K562 (cell line): ENCODE data around the gene TCEANC. TPM values are rescaled to one million over a fixed set of nuclear protein-coding genes. Genes with fewer than 3 reads are reported as not detected.

ENCODE experiments used
- ATAC-seq: fragments of 200-7000 bp; cut with Tn5 transposase; 3 replicates; pipeline ENCODE4 v1.9.1; 2020; ENCODE audit warnings: moderate library complexity
- BruUV-seq: library from RNA; stranded (reverse); fragments of 400-500 nt; replicated peaks from 2 replicates; lab custom pipeline; 2021; lab: Mats Ljungman, UMichigan
- CTCF ChIA-PET: fragments of 300-600 bp; formaldehyde crosslinking; extraction: SDS; loops from one replicate; lab custom pipeline; 2021; ENCODE audit warnings: low intra/inter-chr PET ratio; lab: Yijun Ruan, JAX
- POLR2A ChIA-PET: fragments of 300-600, 350-650 bp; sonication (Branson Sonifier 250); formaldehyde crosslinking; extraction: SDS; loops from one replicate; lab custom pipeline; 2021; ENCODE audit warnings: antibody characterized with exemption, inconsistent platforms; lab: Yijun Ruan, JAX
- DNase-seq, 4 experiments: peaks; one replicate each; pipeline versions ENCODE4 v3.0.0 to v3.0.0-alpha.2; 2011 to 2018; ENCODE audit warnings: low spot score in 3 of 4, mixed read lengths in 3 of 4; ENCODE audit errors: extremely low read depth in 1 of 4
- FAIRE-seq: peaks from 2 replicates; lab custom pipeline; 2011; peaks lifted over from hg19 to GRCh38; lab: Jason Lieb, UNC
- H2AFZ ChIP-seq: 2 replicates; pipeline ENCODE4 v1.6.0; 2011; ENCODE audit warnings: low read depth, low read length, control low read depth, inconsistent platforms
- H3K27ac ChIP-seq: fragments of 200-600 bp; 3 replicates; pipeline ENCODE4 v1.8.0; 2011; ENCODE audit warnings: low read depth, mild to moderate bottlenecking, control low read depth, inconsistent platforms, low read length, moderate library complexity, mixed read lengths; ENCODE audit errors: extremely low read depth
- H3K27me3 ChIP-seq, 2 experiments: fragments of 300-600 bp in 1 of 2; 2 replicates in 1 of 2; 3 replicates in 1 of 2; pipeline versions ENCODE4 v1.6.0 to v1.8.0; 2011; ENCODE audit warnings: inconsistent platforms in 2 of 2, low read length in 2 of 2, mild to moderate bottlenecking in 1 of 2, mixed read lengths in 1 of 2, moderate library complexity in 1 of 2; ENCODE audit not compliant: control insufficient read depth in 2 of 2, insufficient read depth in 2 of 2
- H3K36me3 ChIP-seq: fragments of 300-600 bp; 3 replicates; pipeline ENCODE4 v1.8.0; 2011; ENCODE audit warnings: mild to moderate bottlenecking, low read length, inconsistent platforms; ENCODE audit not compliant: control insufficient read depth, insufficient read depth
- H3K4me1 ChIP-seq, 2 experiments: fragments of 200-600 bp in 1 of 2; replicated peaks in 1 of 2; 2 replicates in 1 of 2; 3 replicates in 1 of 2; pipeline versions ENCODE4 v1.5.1 to v1.8.0; 2011; ENCODE audit warnings: inconsistent platforms in 2 of 2, low read length in 2 of 2, mild to moderate bottlenecking in 1 of 2, mixed read lengths in 1 of 2, moderate library complexity in 1 of 2; ENCODE audit not compliant: control insufficient read depth in 2 of 2, insufficient read depth in 2 of 2
- H3K4me2 ChIP-seq: 2 replicates; pipeline ENCODE4 v1.6.1; 2011; ENCODE audit warnings: low read length, control low read depth, inconsistent platforms, mixed read lengths; ENCODE audit not compliant: insufficient read depth
- H3K4me3 ChIP-seq: fragments of 200-600 bp; sonication (generic), shearing (Covaris generic); 2 replicates; pipeline ENCODE4 v1.5.1; 2016; ENCODE audit warnings: control low read depth, inconsistent platforms
- H3K79me2 ChIP-seq: fragments of 200-600 bp; 3 replicates; pipeline ENCODE4 v1.8.0; 2011; ENCODE audit warnings: low read length, inconsistent platforms; ENCODE audit not compliant: control insufficient read depth, insufficient read depth
- H3K9ac ChIP-seq, 2 experiments: 2 replicates each; pipeline versions ENCODE4 v1.6.0 to v1.6.1; 2011; ENCODE audit warnings: low read depth in 2 of 2, low read length in 2 of 2, control low read depth in 1 of 2, inconsistent platforms in 1 of 2, mild to moderate bottlenecking in 1 of 2, mixed read lengths in 1 of 2; ENCODE audit not compliant: insufficient read depth in 1 of 2
- H3K9me1 ChIP-seq: one replicate; pipeline ENCODE4 v1.6.0; 2011; ENCODE audit warnings: inconsistent platforms, mild to moderate bottlenecking, low read length, moderate library complexity; ENCODE audit not compliant: control insufficient read depth, insufficient read depth
- H3K9me3 ChIP-seq: replicated peaks from 2 replicates; pipeline ENCODE4 v1.5.1; 2011; ENCODE audit warnings: low read depth, low read length, inconsistent platforms; ENCODE audit not compliant: control insufficient read depth, insufficient read depth
- H4K20me1 ChIP-seq: replicated peaks from 2 replicates; pipeline ENCODE4 v1.6.1; 2011; ENCODE audit warnings: low read length, inconsistent platforms, mixed read lengths; ENCODE audit not compliant: control insufficient read depth, insufficient read depth
- ARHGAP35 ChIP-seq: fragments of 450-650 bp; IDR thresholded peaks from 2 replicates; pipeline ENCODE4 v1.6.1; 2018; ENCODE audit not compliant: partially characterized antibody
- CTCF ChIP-seq, 3 experiments: IDR thresholded peaks in 2 of 3; conservative IDR thresholded peaks in 1 of 3; 2 replicates each; pipeline ENCODE4 v1.5.1; 2011 to 2012; ENCODE audit warnings: low read length in 3 of 3, mild to moderate bottlenecking in 3 of 3, control low read depth in 2 of 3, improper control_type of control experiment in 1 of 3, inconsistent platforms in 1 of 3, low read depth in 1 of 3, mixed read lengths in 1 of 3, moderate library complexity in 1 of 3; ENCODE audit not compliant: insufficient read depth in 2 of 3
- L3MBTL2 ChIP-seq: fragments of 450-650 bp; IDR thresholded peaks from 2 replicates; pipeline ENCODE4 v1.6.1; 2016; ENCODE audit warnings: mild to moderate bottlenecking, moderate library complexity
- MXI1 ChIP-seq: IDR thresholded peaks from 2 replicates; pipeline ENCODE4 v1.6.1; 2011; ENCODE audit warnings: low read depth, mild to moderate bottlenecking, improper control_type of control experiment, low read length
- NCOR1 ChIP-seq: fragments of 450-650 bp; IDR thresholded peaks from 2 replicates; pipeline ENCODE4 v1.6.1; 2016; ENCODE audit warnings: mild to moderate bottlenecking, moderate library complexity
- PCBP2 ChIP-seq: fragments of 200-400 bp; formaldehyde crosslinking; IDR thresholded peaks from 2 replicates; pipeline ENCODE4 v1.6.1; 2018; ENCODE audit warnings: low read length, low read depth, mild to moderate bottlenecking, moderate library complexity; ENCODE audit not compliant: poor library complexity, severe bottlenecking
- POLR3A ChIP-seq: IDR thresholded peaks from 2 replicates; pipeline ENCODE4 v1.6.1; 2011; ENCODE audit warnings: borderline replicate concordance, mild to moderate bottlenecking, moderate library complexity; ENCODE audit not compliant: insufficient read length, insufficient read depth; ENCODE audit errors: extremely low read depth
- SMARCA4 ChIP-seq: fragments of 450-650 bp; IDR thresholded peaks from 2 replicates; pipeline ENCODE4 v1.6.1; 2016
- ZNF274 ChIP-seq: IDR thresholded peaks from 2 replicates; pipeline ENCODE4 v1.6.1; 2011; ENCODE audit warnings: low read depth, mild to moderate bottlenecking, low read length, moderate library complexity, borderline replicate concordance
- WGBS: fragments of 100-300 bp; shearing (Covaris generic); methylation state at CpG from one replicate; pipeline ENCODE4 v1.1.6; 2016; ENCODE audit warnings: low coverage, mixed read lengths; ENCODE audit not compliant: insufficient coverage; ENCODE audit errors: missing lambda C conversion rate; 5-methylcytosine and 5-hydroxymethylcytosine counted together
- in situ Hi-C: fragments of 300-500 bp; cut with MboI; formaldehyde crosslinking; loops from 4 replicates; pipeline ENCODE4 v1.15.0; 2018; ENCODE audit warnings: inconsistent platforms, mixed read lengths
- intact Hi-C: fragments of 100-400 bp; cut with micrococcal nuclease; formaldehyde crosslinking; loops from 2 replicates; pipeline ENCODE4 v1.14.2; 2022
- polyA plus RNA-seq, 8 experiments: library from polyadenylated mRNA; depleted of rRNA in 4 of 8; stranded (reverse) in 5 of 8; unstranded in 3 of 8; fragments of >200 nt; fragmentation: Nextera tagmentation in 2 of 8; fragmentation: Illumina TruSeq in 1 of 8; extraction: Ambion mirVana in 2 of 8; extraction: Trizol in 1 of 8; gene quantifications; 2 replicates each; pipeline versions ENCODE4 v1.2.1 to v1.2.3, GENCODE V29; 2011 to 2014; ENCODE audit warnings: inconsistent platforms in 1 of 8, missing spikeins in 1 of 8
- total RNA-seq, 7 experiments: library from RNA; depleted of rRNA in 6 of 7; stranded (reverse); fragments of >200 nt in 6 of 7; fragmentation: Illumina TruSeq in 2 of 7; extraction: Trizol in 2 of 7; gene quantifications; 2 replicates each; pipeline versions ENCODE4 v1.2.1 to v1.2.3, GENCODE V29; 2011 to 2021; ENCODE audit warnings: low replicate concordance in 1 of 7
- TF ChIP-seq, protein P1 (sequence below), 2 experiments: fragments of 450-650 bp in 1 of 2; IDR thresholded peaks; 2 replicates each; pipeline ENCODE4 v1.6.1; 2011 to 2017; ENCODE audit warnings: low read depth in 2 of 2, antibody characterized with exemption in 1 of 2, borderline replicate concordance in 1 of 2, low read length in 1 of 2, mild to moderate bottlenecking in 1 of 2, mixed read lengths in 1 of 2; ENCODE audit not compliant: control insufficient read depth in 1 of 2

TCEANC gene
- total and polyA plus RNA-seq, 9 of the 15 experiments (the other 6 are each of a cell fraction or from before 2014, with no cell fraction given), result 1.2 to 2.8 (median 2.0) TPM

- ATAC-seq (no peak), DNase-seq (no peak), FAIRE-seq (no peak)
- no peaks in the 10 kb centered on the region for H3K9me1 ChIP-seq
- no peaks in the 10 kb centered on the region for H3K4me1 ChIP-seq
- in situ Hi-C loops (no loop called here), intact Hi-C loops (no loop called here)
- H3K36me3 ChIP-seq, result no peaks in the 10 kb centered on the region
- no TSS peak for BruUV-seq
- no peak overlapping the region for H3K4me3 ChIP-seq
- ChIA-PET CTCF (no interaction called here), POLR2A (interaction anchor here (0.7 kb wide), 1 partner anchor 93 kb away, joined by 5 read pairs; no protein-coding TSS in a partner anchor)
- no peak for TF ChIP-seq POLR3A
- no peak for TF ChIP-seq CTCF (IDR thresholded peaks at IDR 0.05 in 2 of 3, conservative IDR thresholded peaks at IDR 0.05 in 1 of 3; ENCODE audit: insufficient read depth in 2 of 3, low read depth in 1 of 3, low read length in 3 of 3)
- TF ChIP-seq L3MBTL2, result no peak
- TF ChIP-seq, protein P1, sequence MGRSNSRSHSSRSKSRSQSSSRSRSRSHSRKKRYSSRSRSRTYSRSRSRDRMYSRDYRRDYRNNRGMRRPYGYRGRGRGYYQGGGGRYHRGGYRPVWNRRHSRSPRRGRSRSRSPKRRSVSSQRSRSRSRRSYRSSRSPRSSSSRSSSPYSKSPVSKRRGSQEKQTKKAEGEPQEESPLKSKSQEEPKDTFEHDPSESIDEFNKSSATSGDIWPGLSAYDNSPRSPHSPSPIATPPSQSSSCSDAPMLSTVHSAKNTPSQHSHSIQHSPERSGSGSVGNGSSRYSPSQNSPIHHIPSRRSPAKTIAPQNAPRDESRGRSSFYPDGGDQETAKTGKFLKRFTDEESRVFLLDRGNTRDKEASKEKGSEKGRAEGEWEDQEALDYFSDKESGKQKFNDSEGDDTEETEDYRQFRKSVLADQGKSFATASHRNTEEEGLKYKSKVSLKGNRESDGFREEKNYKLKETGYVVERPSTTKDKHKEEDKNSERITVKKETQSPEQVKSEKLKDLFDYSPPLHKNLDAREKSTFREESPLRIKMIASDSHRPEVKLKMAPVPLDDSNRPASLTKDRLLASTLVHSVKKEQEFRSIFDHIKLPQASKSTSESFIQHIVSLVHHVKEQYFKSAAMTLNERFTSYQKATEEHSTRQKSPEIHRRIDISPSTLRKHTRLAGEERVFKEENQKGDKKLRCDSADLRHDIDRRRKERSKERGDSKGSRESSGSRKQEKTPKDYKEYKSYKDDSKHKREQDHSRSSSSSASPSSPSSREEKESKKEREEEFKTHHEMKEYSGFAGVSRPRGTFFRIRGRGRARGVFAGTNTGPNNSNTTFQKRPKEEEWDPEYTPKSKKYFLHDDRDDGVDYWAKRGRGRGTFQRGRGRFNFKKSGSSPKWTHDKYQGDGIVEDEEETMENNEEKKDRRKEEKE (IDR thresholded peaks at IDR 0.05; ENCODE audit: borderline replicate concordance in 1 of 2, control insufficient read depth in 1 of 2, low read depth in 2 of 2, low read length in 1 of 2), result no peak
- no peak for TF ChIP-seq NCOR1
- TF ChIP-seq SMARCA4, result no peak
- TF ChIP-seq MXI1, result no peak
- TF ChIP-seq ZNF274, result no peak
- no peak for TF ChIP-seq PCBP2
- TF ChIP-seq ARHGAP35, result no peak
- no peaks in the 10 kb centered on the region for H3K79me2 ChIP-seq
- WGBS, result 0% methylated on average over 1 of the region's 1 CpG
- H3K27me3 ChIP-seq, result peaks cover 2 to 5% of the 10 kb centered on the region in 2 experiments; a peak in 4 of 5 replicates
- no peak overlapping the region for H3K4me2 ChIP-seq
- H3K9me3 ChIP-seq, result no peaks in the 10 kb centered on the region
- H2AFZ ChIP-seq, result no peak overlapping the region
- no peaks in the 10 kb centered on the region for H4K20me1 ChIP-seq
- H3K27ac ChIP-seq, result no peak overlapping the region
- H3K9ac ChIP-seq, result no peak overlapping the region
Measured at GRCh38 chrX:13620207-13620606, 32.7 kb upstream of the TCEANC start.
